ENCODE results near the gene HECTD2. TPM values are rescaled to one million over a fixed set of nuclear protein-coding genes. Genes with fewer than 3 reads are reported as not detected.
A peak's percentile ranks its signal among the peaks of the same experiment; 100 is the strongest.

HECTD2 gene
- total RNA-seq, 1 experiment from 2014 or later, result 17.1 TPM

GRCh38 chr10:91471602-91472001 lies 61.5 kb downstream of the HECTD2 start:
- no peak for DNase-seq (ENCODE audit: extremely low read depth, low read depth)

GRCh38 chr10:91472911-91473310 lies 62.8 kb downstream of the HECTD2 start:
- DNase-seq (ENCODE audit: extremely low read depth, low read depth), result no peak

- DNase-seq (ENCODE audit: extremely low read depth, low read depth), result no peak
Observed at GRCh38 chr10:91474009-91474408, 63.9 kb downstream of the HECTD2 start.

GRCh38 chr10:91477236-91477635 lies 67.1 kb downstream of the HECTD2 start:
- no peak for DNase-seq (ENCODE audit: extremely low read depth, low read depth)

- no peak for DNase-seq (ENCODE audit: extremely low read depth, low read depth)
Observed at GRCh38 chr10:91479583-91479982, 69.4 kb downstream of the HECTD2 start.

GRCh38 chr10:91487911-91488582 lies 77.9 kb downstream of the HECTD2 start:
- DNase-seq (ENCODE audit: extremely low read depth, low read depth), result no peak

- DNase-seq (ENCODE audit: extremely low read depth, low read depth), result peak; percentile 60
Observed at GRCh38 chr10:91493313-91493712, 83.2 kb downstream of the HECTD2 start.

GRCh38 chr10:91495402-91495801 lies 85.3 kb downstream of the HECTD2 start:
- no peak for DNase-seq (ENCODE audit: extremely low read depth, low read depth)

GRCh38 chr10:91496016-91496415 lies 85.9 kb downstream of the HECTD2 start:
- no peak for DNase-seq (ENCODE audit: extremely low read depth, low read depth)

- peak; percentile 44 for DNase-seq (ENCODE audit: extremely low read depth, low read depth)
Observed at GRCh38 chr10:91511549-91512330, 101.6 kb downstream of the HECTD2 start.

GRCh38 chr10:91512458-91512857 lies 102.3 kb downstream of the HECTD2 start:
- DNase-seq (ENCODE audit: extremely low read depth, low read depth), result no peak

- DNase-seq (ENCODE audit: extremely low read depth, low read depth), result no peak
Observed at GRCh38 chr10:91513598-91514424, 103.7 kb downstream of the HECTD2 start.

GRCh38 chr10:91514787-91515186 lies 104.6 kb downstream of the HECTD2 start:
- DNase-seq (ENCODE audit: extremely low read depth, low read depth), result no peak

- no peak for DNase-seq (ENCODE audit: extremely low read depth, low read depth)
Observed at GRCh38 chr10:91517394-91517793, 107.2 kb downstream of the HECTD2 start.

- DNase-seq (ENCODE audit: extremely low read depth, low read depth), result no peak
Observed at GRCh38 chr10:91519899-91520514, 109.9 kb downstream of the HECTD2 start.

GRCh38 chr10:91520661-91521060 lies 110.5 kb downstream of the HECTD2 start:
- no peak for DNase-seq (ENCODE audit: extremely low read depth, low read depth)

GRCh38 chr10:91521439-91521838 lies 111.3 kb downstream of the HECTD2 start:
- DNase-seq (ENCODE audit: extremely low read depth, low read depth), result no peak

- DNase-seq (ENCODE audit: extremely low read depth, low read depth), result no peak
Observed at GRCh38 chr10:91525896-91526712, 116.0 kb downstream of the HECTD2 start.

GRCh38 chr10:91528080-91528479 lies 117.9 kb downstream of the HECTD2 start:
- DNase-seq (ENCODE audit: extremely low read depth, low read depth), result no peak

GRCh38 chr10:91528768-91529167 lies 118.6 kb downstream of the HECTD2 start:
- no peak for DNase-seq (ENCODE audit: extremely low read depth, low read depth)

Measured in NCI-H460 (cell line).